ENCODE data around the gene MAP2K5.

DNA sequence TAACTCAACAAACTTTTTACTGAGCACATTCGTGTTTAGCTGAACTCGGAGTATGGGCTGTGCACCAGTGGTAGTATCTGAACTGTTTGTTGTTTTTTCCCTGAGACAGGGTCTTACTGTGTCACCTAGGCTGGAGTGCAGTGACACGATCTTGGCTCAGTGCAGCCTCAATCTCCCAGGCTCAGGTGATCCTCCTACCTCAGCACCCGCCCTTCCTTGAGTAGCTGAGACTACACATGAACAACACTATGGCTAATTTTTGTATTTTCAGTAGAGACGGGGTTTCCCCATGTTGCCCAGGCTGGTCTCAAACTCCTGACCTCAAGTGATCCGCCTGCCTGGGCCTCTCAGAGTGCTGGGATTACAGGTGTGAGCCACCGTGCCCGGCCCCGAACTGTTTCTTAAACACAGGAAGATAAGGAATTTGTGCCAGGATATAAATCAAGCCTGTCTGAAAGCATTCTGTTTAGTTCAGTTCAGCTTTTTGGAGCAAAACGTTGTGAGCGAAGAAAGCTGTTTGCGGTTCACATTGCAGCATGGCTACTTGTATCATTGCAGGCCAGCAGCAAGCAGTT, 242.4 kb downstream of the MAP2K5 start:
- TF ChIP-seq GATA2 (IDR thresholded peaks at IDR 0.05; ENCODE audit: low read depth, low read length) (no peak), GATA3 (IDR thresholded peaks at IDR 0.05; ENCODE audit: low read depth, low read length) (no peak)

All from SH-SY5Y (cell line).